Keratinocyte (primary cell): ENCODE data around the gene FTH1.
"Not testable (repeated sequence)": the region's sequence is repeated elsewhere in the genome, so short reads cannot be mapped to it uniquely, and the experiment has no call there.

Experiments used
- EZH2 ChIP-seq: IDR thresholded peaks from one replicate; pipeline ENCODE4 v1.6.1; 2012; ENCODE audit warnings: inconsistent platforms, mild to moderate bottlenecking, low read length, moderate library complexity
- TF ChIP-seq, protein P1 (sequence below), 3 experiments: IDR thresholded peaks in 1 of 3; conservative IDR thresholded peaks in 1 of 3; optimal IDR thresholded peaks in 1 of 3; 2 replicates in 2 of 3; 3 replicates in 1 of 3; pipeline versions ENCODE3 to v1.5.1; 2011; ENCODE audit warnings: low read length in 3 of 3, mild to moderate bottlenecking in 3 of 3, moderate library complexity in 2 of 3, control low read depth in 1 of 3, inconsistent platforms in 1 of 3; ENCODE audit not compliant: insufficient read depth in 2 of 3; ENCODE audit errors: extremely low read depth in 1 of 3

DNA sequence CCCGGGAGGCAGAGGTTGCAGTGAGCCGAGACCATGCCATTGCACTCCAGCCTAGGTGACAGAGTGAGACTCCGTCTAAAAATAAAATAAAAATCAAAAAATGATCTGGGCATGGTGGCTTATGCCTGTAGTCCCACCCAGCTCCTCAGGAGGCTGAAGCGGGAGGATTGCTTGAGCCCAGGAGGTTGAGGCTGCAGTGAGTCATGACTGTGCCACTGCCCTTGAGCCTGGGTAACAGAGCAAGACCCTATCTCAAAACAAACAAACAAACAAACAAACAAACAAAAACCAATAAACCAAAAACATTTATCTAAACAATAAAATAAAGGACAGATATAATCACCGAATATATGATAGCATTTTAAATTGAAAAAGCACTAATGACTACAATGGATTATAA lies 13.8 kb downstream of the FTH1 start:
- TF ChIP-seq, protein P1, sequence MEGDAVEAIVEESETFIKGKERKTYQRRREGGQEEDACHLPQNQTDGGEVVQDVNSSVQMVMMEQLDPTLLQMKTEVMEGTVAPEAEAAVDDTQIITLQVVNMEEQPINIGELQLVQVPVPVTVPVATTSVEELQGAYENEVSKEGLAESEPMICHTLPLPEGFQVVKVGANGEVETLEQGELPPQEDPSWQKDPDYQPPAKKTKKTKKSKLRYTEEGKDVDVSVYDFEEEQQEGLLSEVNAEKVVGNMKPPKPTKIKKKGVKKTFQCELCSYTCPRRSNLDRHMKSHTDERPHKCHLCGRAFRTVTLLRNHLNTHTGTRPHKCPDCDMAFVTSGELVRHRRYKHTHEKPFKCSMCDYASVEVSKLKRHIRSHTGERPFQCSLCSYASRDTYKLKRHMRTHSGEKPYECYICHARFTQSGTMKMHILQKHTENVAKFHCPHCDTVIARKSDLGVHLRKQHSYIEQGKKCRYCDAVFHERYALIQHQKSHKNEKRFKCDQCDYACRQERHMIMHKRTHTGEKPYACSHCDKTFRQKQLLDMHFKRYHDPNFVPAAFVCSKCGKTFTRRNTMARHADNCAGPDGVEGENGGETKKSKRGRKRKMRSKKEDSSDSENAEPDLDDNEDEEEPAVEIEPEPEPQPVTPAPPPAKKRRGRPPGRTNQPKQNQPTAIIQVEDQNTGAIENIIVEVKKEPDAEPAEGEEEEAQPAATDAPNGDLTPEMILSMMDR (optimal IDR thresholded peaks at IDR 0.05 in 1 of 3, IDR thresholded peaks at IDR 0.05 in 1 of 3, conservative IDR thresholded peaks at IDR 0.05 in 1 of 3; ENCODE audit: extremely low read depth in 1 of 3, insufficient read depth in 2 of 3, low read length in 3 of 3) = not testable (repeated sequence)
- not testable (repeated sequence) for TF ChIP-seq EZH2
